ENCODE results near the gene HLA-DPA1. TPM values are rescaled to one million over a fixed set of nuclear protein-coding genes. Genes with fewer than 3 reads are reported as not detected.

HLA-DPA1 gene
- 9.8 and 28.3 TPM in 2 replicates for total RNA-seq

DNA sequence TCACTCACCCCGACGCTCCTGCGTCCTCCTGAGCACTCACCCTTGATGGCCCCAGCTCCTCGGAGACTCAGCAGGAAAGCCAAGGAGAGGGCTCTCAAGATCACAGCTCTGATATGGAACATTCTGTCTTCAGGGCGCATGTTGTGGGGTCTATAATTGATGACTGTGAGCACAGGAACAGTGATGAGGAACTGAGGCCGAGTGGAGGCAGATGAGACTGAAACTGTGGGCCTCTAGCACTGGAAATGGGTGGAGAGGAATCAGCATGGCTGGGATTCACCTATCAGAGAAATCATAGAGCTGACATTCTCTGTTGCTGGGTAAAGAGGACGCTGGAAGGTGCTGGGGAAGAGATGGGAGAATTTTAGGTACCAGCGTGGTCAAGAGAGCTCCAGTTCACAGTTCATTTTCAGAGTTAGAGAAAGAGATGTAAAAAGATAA is at the start of gene HLA-DPA1:
Gene HLA-DPA1 (minus strand): TSS at position 219 of the 441 bp plus-strand sequence.

DNA sequence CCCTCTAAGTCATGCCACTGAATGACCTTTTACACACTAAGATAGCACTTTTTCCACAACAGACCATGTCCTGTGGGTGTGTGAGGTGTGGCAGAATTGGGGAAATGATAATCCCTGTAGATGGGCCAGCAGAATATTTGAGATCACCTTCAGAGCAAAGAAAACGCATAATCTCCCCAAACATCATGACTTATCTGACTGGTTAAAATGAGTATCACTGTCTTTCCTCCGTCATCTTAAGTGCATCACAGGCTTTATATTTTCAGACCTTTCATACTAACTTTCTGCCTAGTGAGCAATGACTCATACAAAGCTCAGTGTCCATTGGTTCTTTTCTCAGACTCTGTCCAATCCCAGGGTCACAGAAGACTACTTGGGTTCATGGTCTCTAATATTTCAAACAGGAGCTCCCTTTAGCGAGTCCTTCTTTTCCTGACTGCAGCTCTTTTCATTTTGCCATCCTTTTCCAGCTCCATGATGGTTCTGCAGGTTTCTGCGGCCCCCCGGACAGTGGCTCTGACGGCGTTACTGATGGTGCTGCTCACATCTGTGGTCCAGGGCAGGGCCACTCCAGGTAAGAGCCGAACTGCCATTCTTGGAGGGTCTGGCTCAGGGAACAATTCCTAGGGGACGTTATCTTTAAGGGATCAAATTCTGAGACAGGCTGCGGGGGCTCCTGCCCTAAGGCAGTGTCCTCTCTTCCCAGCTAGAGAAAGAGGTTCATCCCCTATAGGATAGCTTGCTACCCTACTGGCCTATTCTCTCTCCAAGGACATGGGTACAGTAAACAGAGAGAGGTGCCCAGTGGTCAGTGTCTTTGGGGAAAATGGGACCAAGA is 2.3 kb upstream of the HLA-DPA1 start, which contains the start of gene HLA-DPB1:
Gene HLA-DPB1 (plus strand): TSS at position 423 of the 838 bp plus-strand sequence. CDS start 52 bp downstream, at position 475.

Other genes starting within 250 kb of the HLA-DPA1 start
- gene TAP2, start 234.9 kb downstream of the HLA-DPA1 start, total RNA-seq, result 31.0 and 34.9 TPM in 2 replicates
- 158 and 164 TPM in 2 replicates for gene PSMB8, start 229.6 kb downstream of the HLA-DPA1 start, total RNA-seq
- gene TAP1, start 219.9 kb downstream of the HLA-DPA1 start, total RNA-seq, result 111 and 118 TPM in 2 replicates
- 135 and 157 TPM in 2 replicates for gene PSMB9, start 219.5 kb downstream of the HLA-DPA1 start, total RNA-seq
- 1.2 and 1.3 TPM in 2 replicates for gene HLA-DMB, start 132.6 kb downstream of the HLA-DPA1 start, total RNA-seq
- 2.3 and 4.9 TPM in 2 replicates for gene HLA-DMA, start 120.6 kb downstream of the HLA-DPA1 start, total RNA-seq
- 98.5 and 99.9 TPM in 2 replicates for gene BRD2, start 105.1 kb downstream of the HLA-DPA1 start, total RNA-seq
- gene HLA-DOA, start 64.1 kb downstream of the HLA-DPA1 start, total RNA-seq, result not detected in 2 replicates
- 31.0 and 37.8 TPM in 2 replicates for gene HLA-DPB1, start 2.3 kb upstream of the HLA-DPA1 start, total RNA-seq
- 0.07 and 0.15 TPM in 2 replicates for gene COL11A2, start 118.8 kb upstream of the HLA-DPA1 start, total RNA-seq
- 12.9 and 17.4 TPM in 2 replicates for gene RXRB, start 127.0 kb upstream of the HLA-DPA1 start, total RNA-seq
- gene SLC39A7, start 127.2 kb upstream of the HLA-DPA1 start, total RNA-seq, result 75.7 and 93.8 TPM in 2 replicates
- 6.7 and 9.8 TPM in 2 replicates for gene HSD17B8, start 131.0 kb upstream of the HLA-DPA1 start, total RNA-seq
- 8.7 and 11.7 TPM in 2 replicates for gene RING1, start 134.9 kb upstream of the HLA-DPA1 start, total RNA-seq
- 36.8 and 43.6 TPM in 2 replicates for gene VPS52, start 198.2 kb upstream of the HLA-DPA1 start, total RNA-seq
- 4,238 and 4,354 TPM in 2 replicates for gene RPS18, start 198.4 kb upstream of the HLA-DPA1 start, total RNA-seq
- gene B3GALT4, start 203.5 kb upstream of the HLA-DPA1 start, total RNA-seq, result 5.6 and 8.1 TPM in 2 replicates
- gene WDR46, start 215.6 kb upstream of the HLA-DPA1 start, total RNA-seq, result 65.6 and 74.7 TPM in 2 replicates
- gene PFDN6, start 216.0 kb upstream of the HLA-DPA1 start, total RNA-seq, result 55.3 and 67.7 TPM in 2 replicates
- gene RGL2, start 225.3 kb upstream of the HLA-DPA1 start, total RNA-seq, result 49.4 and 55.9 TPM in 2 replicates
- gene TAPBP, start 240.4 kb upstream of the HLA-DPA1 start, total RNA-seq, result 171 and 179 TPM in 2 replicates
- gene ZBTB22, start 244.1 kb upstream of the HLA-DPA1 start, total RNA-seq, result 8.9 and 11.6 TPM in 2 replicates
- 35.7 and 36.8 TPM in 2 replicates for gene DAXX, start 249.3 kb upstream of the HLA-DPA1 start, total RNA-seq

All from mammary microvascular endothelial cell (primary cell).